K562 treated with DMSO at 1 percent for 48 hours (cell line): ENCODE data around the gene AP1S3. TPM values are rescaled to one million over a fixed set of nuclear protein-coding genes. Genes with fewer than 3 reads are reported as not detected.

ENCODE experiments used
- total RNA-seq: library from RNA; unstranded; fragments of 300-600 nt; gene quantifications from 2 replicates; pipeline ENCODE4 v1.2.3, GENCODE V29; 2022; ENCODE audit warnings: low replicate concordance; ENCODE audit errors: extremely low read depth

AP1S3 gene
- total RNA-seq = not detected in 2 replicates

GRCh38 chr2:223837287-223838061, at the start of gene AP1S3:
AP1S3 (minus strand) TSS chr2:223837582; CDS start chr2:223837450, 132 bp downstream.

Other genes starting within 250 kb of the AP1S3 start
- gene SCG2, start 235.2 kb downstream of the AP1S3 start, total RNA-seq = not detected in 2 replicates
- gene WDFY1, start 107.8 kb upstream of the AP1S3 start, total RNA-seq = not detected in 2 replicates
- gene MRPL44, start 119.9 kb upstream of the AP1S3 start, total RNA-seq = not detected in 2 replicates
- gene SERPINE2, start 201.7 kb upstream of the AP1S3 start, total RNA-seq = not detected in 2 replicates